ENCODE results near the gene EXOC6B.

Gene EXOC6B

GRCh38 chr2:72846171-72847095 is 20.6 kb upstream of the EXOC6B start:
- Histone ChIP-seq H3K27ac (ENCODE audit: low read depth, low read length) (no peak overlapping the region), H3K4me1 (ENCODE audit: control insufficient read depth, insufficient read depth, low read length) (no peaks in the 10 kb centered on the region), H3K36me3 (ENCODE audit: control insufficient read depth, insufficient read depth, low read length) (no peaks in the 10 kb centered on the region), H3K9ac (ENCODE audit: low read length) (no peak overlapping the region), H3K4me3 (ENCODE audit: low read length) (no peak overlapping the region), H3K27me3 (ENCODE audit: control insufficient read depth, insufficient read depth, low read length) (peaks cover 4% of the 10 kb centered on the region)

DNA sequence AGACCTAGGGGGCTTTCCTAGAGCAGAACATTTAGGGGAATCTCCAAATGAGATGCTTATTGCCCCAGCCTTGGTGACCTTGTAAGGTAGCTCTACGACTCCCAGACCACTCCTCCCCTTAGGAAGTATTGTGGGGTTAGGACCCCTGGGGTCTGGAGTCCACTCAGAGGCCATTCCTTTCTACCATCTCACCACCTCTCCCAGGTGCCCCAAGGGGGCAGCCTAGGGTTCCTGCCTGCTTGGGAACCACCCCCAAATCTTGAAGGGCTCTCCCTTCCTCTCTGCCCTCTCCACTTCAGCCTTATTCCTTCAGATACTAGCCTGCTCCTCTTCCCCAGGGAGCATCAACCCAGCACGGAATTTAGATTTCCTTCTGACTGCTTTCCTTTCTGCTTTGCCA is 17.5 kb upstream of the EXOC6B start:
- H3K4me3 ChIP-seq (ENCODE audit: low read length) = no peak overlapping the region
- H3K27ac ChIP-seq (ENCODE audit: low read depth, low read length) = no peak overlapping the region
- H3K27me3 ChIP-seq (ENCODE audit: control insufficient read depth, insufficient read depth, low read length) = no peaks in the 10 kb centered on the region
- H3K4me1 ChIP-seq (ENCODE audit: control insufficient read depth, insufficient read depth, low read length) = no peaks in the 10 kb centered on the region
- H3K36me3 ChIP-seq (ENCODE audit: control insufficient read depth, insufficient read depth, low read length) = no peaks in the 10 kb centered on the region
- no peak overlapping the region for H3K9ac ChIP-seq (ENCODE audit: low read length)

DNA sequence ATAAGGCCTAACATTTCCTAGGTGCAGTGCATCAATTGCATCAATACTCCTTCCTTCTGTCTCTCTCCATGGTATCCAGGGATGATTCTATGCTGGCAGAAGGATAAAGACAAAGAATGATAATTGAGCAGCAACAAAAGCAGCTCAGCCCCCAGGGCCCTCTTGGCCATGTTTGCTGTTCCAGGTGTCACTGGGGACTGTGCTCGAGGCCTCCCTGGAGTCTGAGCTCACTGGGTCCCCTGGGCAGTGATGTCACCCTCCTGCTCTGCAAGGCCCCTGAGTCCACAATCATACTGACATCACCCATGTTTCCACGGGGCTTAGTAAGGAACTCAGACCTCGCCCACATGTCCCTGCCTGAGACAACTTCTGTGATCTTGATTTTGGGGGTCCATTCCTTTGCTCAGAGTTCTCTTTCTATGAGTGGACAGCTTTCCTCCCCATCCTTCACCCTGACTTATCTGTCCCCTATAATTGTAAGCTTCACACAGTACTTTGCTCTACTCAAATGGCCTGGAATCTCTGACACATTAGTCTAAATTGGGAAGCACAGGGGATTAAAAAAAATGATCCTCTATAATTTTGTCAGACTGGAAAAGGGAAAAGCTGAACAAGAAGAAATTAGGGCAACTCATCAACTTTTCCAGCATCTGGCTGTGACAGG is 15.8 kb upstream of the EXOC6B start:
- no peak overlapping the region for H3K27ac ChIP-seq (ENCODE audit: low read depth, low read length)
- H3K9ac ChIP-seq (ENCODE audit: low read length) = no peak overlapping the region
- H3K4me1 ChIP-seq (ENCODE audit: control insufficient read depth, insufficient read depth, low read length) = no peaks in the 10 kb centered on the region
- H3K27me3 ChIP-seq (ENCODE audit: control insufficient read depth, insufficient read depth, low read length) = no peaks in the 10 kb centered on the region
- H3K36me3 ChIP-seq (ENCODE audit: control insufficient read depth, insufficient read depth, low read length) = no peaks in the 10 kb centered on the region
- H3K4me3 ChIP-seq (ENCODE audit: low read length) = no peak overlapping the region

DNA sequence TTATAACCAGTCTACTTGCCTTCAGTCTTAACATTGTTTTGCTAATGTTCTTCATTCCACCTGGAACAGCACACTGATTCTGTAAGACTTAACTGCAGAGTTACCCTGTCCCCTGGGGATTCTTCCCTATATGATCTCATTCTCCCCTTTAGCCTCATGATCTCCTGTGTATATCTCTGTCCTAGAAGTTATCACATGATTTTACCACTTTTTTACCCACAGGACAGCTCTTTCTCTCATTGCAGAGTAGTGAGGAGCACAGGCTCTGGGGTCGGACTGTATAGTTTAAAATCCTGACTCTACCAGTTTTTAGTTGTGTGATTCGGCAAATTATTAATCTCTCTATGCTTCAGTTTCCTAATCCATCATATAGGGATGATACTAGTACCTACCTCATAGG is 14.2 kb upstream of the EXOC6B start:
- no peaks in the 10 kb centered on the region for H3K36me3 ChIP-seq (ENCODE audit: control insufficient read depth, insufficient read depth, low read length)
- H3K27me3 ChIP-seq (ENCODE audit: control insufficient read depth, insufficient read depth, low read length) = no peaks in the 10 kb centered on the region
- no peak overlapping the region for H3K27ac ChIP-seq (ENCODE audit: low read depth, low read length)
- no peak overlapping the region for H3K4me3 ChIP-seq (ENCODE audit: low read length)
- H3K4me1 ChIP-seq (ENCODE audit: control insufficient read depth, insufficient read depth, low read length) = no peaks in the 10 kb centered on the region
- no peak overlapping the region for H3K9ac ChIP-seq (ENCODE audit: low read length)

- Histone ChIP-seq H3K4me1 (ENCODE audit: control insufficient read depth, insufficient read depth, low read length) (no peaks in the 10 kb centered on the region), H3K9ac (ENCODE audit: low read length) (no peak overlapping the region), H3K27me3 (ENCODE audit: control insufficient read depth, insufficient read depth, low read length) (no peaks in the 10 kb centered on the region), H3K36me3 (ENCODE audit: control insufficient read depth, insufficient read depth, low read length) (no peaks in the 10 kb centered on the region), H3K4me3 (ENCODE audit: low read length) (no peak overlapping the region), H3K27ac (ENCODE audit: low read depth, low read length) (no peak overlapping the region)
These were observed 11.3 kb upstream of the EXOC6B start for GRCh38 chr2:72837171-72837570.

DNA sequence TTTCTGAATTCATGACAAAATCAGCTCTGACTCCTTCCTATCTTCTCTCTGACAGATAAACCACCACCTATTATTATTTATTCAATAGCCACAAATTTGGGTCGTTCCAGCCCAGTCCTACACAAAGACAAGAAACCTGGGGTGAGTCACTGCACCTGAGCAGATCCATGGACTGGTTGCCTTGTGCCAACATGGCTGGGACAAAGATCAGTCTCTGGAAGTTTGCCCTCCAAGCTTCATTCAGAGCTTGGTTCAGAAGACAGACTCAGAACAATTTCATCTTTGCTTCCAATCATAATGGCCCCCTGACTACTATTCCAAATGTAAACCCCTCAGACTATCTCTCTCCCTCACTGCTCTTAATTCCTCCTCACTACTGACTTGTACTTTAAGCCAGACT is 9.6 kb upstream of the EXOC6B start:
- H3K27me3 ChIP-seq (ENCODE audit: control insufficient read depth, insufficient read depth, low read length) = no peaks in the 10 kb centered on the region
- no peak overlapping the region for H3K9ac ChIP-seq (ENCODE audit: low read length)
- no peak overlapping the region for H3K4me3 ChIP-seq (ENCODE audit: low read length)
- no peaks in the 10 kb centered on the region for H3K4me1 ChIP-seq (ENCODE audit: control insufficient read depth, insufficient read depth, low read length)
- H3K27ac ChIP-seq (ENCODE audit: low read depth, low read length) = no peak overlapping the region
- no peaks in the 10 kb centered on the region for H3K36me3 ChIP-seq (ENCODE audit: control insufficient read depth, insufficient read depth, low read length)

- H3K4me3 ChIP-seq (ENCODE audit: low read length) = no peak overlapping the region
- H3K9ac ChIP-seq (ENCODE audit: low read length) = no peak overlapping the region
- no peak overlapping the region for H3K27ac ChIP-seq (ENCODE audit: low read depth, low read length)
- no peaks in the 10 kb centered on the region for H3K36me3 ChIP-seq (ENCODE audit: control insufficient read depth, insufficient read depth, low read length)
- H3K4me1 ChIP-seq (ENCODE audit: control insufficient read depth, insufficient read depth, low read length) = no peaks in the 10 kb centered on the region
- no peaks in the 10 kb centered on the region for H3K27me3 ChIP-seq (ENCODE audit: control insufficient read depth, insufficient read depth, low read length)
These were observed 8.8 kb upstream of the EXOC6B start for GRCh38 chr2:72834596-72834995.

- no peak overlapping the region for H3K4me3 ChIP-seq (ENCODE audit: low read length)
- H3K4me1 ChIP-seq (ENCODE audit: control insufficient read depth, insufficient read depth, low read length) = no peaks in the 10 kb centered on the region
- H3K36me3 ChIP-seq (ENCODE audit: control insufficient read depth, insufficient read depth, low read length) = no peaks in the 10 kb centered on the region
- H3K27me3 ChIP-seq (ENCODE audit: control insufficient read depth, insufficient read depth, low read length) = no peaks in the 10 kb centered on the region
- H3K9ac ChIP-seq (ENCODE audit: low read length) = no peak overlapping the region
- no peak overlapping the region for H3K27ac ChIP-seq (ENCODE audit: low read depth, low read length)
These were observed 7.4 kb upstream of the EXOC6B start for GRCh38 chr2:72833084-72833714.

- Histone ChIP-seq H3K27ac (ENCODE audit: low read depth, low read length) (no peak overlapping the region), H3K9ac (ENCODE audit: low read length) (no peak overlapping the region), H3K4me3 (ENCODE audit: low read length) (no peak overlapping the region), H3K4me1 (ENCODE audit: control insufficient read depth, insufficient read depth, low read length) (no peaks in the 10 kb centered on the region), H3K36me3 (ENCODE audit: control insufficient read depth, insufficient read depth, low read length) (no peaks in the 10 kb centered on the region), H3K27me3 (ENCODE audit: control insufficient read depth, insufficient read depth, low read length) (no peaks in the 10 kb centered on the region)
These were observed 4.4 kb upstream of the EXOC6B start for GRCh38 chr2:72830273-72830672.

DNA sequence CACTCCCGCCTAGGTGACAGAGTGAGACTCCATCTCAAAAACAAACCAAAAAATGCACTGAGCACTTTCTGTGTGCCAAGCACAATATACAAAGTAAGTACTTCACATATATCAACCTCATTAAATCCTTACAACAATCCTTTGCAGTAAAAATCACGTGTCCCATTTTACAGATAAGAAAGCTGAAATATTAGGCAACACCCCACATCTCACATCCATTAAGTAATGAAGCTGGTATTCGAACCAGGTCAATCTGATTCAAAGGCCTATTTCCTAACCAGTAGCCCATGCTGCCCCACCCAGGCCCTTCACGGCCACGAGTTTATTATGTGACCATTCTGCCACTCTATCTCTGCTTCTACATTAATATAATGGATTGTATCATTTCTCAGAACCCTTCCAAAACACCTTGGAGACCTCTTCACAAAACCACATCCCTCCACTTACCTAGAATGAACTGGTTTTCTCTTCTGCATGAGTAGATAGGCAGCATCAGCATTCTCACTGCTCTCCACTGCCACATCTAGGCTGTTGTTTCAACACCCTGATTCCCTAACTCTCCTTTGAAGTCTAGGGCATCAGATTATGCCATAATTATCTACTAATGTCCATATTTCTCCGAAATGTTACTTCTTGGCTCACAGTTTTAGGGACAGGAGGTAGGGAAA is 3.1 kb upstream of the EXOC6B start:
- Histone ChIP-seq H3K36me3 (ENCODE audit: control insufficient read depth, insufficient read depth, low read length) (no peaks in the 10 kb centered on the region), H3K9ac (ENCODE audit: low read length) (no peak overlapping the region), H3K27ac (ENCODE audit: low read depth, low read length) (no peak overlapping the region), H3K4me1 (ENCODE audit: control insufficient read depth, insufficient read depth, low read length) (peaks cover 9% of the 10 kb centered on the region), H3K27me3 (ENCODE audit: control insufficient read depth, insufficient read depth, low read length) (no peaks in the 10 kb centered on the region), H3K4me3 (ENCODE audit: low read length) (no peak overlapping the region)

GRCh38 chr2:72827966-72828646 is 2.3 kb upstream of the EXOC6B start:
- Histone ChIP-seq H3K9ac (ENCODE audit: low read length) (no peak overlapping the region), H3K4me1 (ENCODE audit: control insufficient read depth, insufficient read depth, low read length) (peaks cover 9% of the 10 kb centered on the region), H3K27ac (ENCODE audit: low read depth, low read length) (no peak overlapping the region), H3K36me3 (ENCODE audit: control insufficient read depth, insufficient read depth, low read length) (no peaks in the 10 kb centered on the region), H3K27me3 (ENCODE audit: control insufficient read depth, insufficient read depth, low read length) (no peaks in the 10 kb centered on the region), H3K4me3 (ENCODE audit: low read length) (no peak overlapping the region)

- Histone ChIP-seq H3K27ac (ENCODE audit: low read depth, low read length) (no peak overlapping the region), H3K9ac (ENCODE audit: low read length) (no peak overlapping the region), H3K36me3 (ENCODE audit: control insufficient read depth, insufficient read depth, low read length) (no peaks in the 10 kb centered on the region), H3K4me3 (ENCODE audit: low read length) (no peak overlapping the region), H3K4me1 (ENCODE audit: control insufficient read depth, insufficient read depth, low read length) (peaks cover 9% of the 10 kb centered on the region), H3K27me3 (ENCODE audit: control insufficient read depth, insufficient read depth, low read length) (no peaks in the 10 kb centered on the region)
These were observed 1.7 kb upstream of the EXOC6B start for GRCh38 chr2:72827487-72827886.

Data from rectal smooth muscle tissue (tissue), 1 donor.